Heart right ventricle (tissue), 16 donors: ENCODE measurements around the gene SMARCC1. TPM values are rescaled to one million over a fixed set of nuclear protein-coding genes. Genes with fewer than 3 reads are reported as not detected.
"Not testable (repeated sequence)": the region's sequence is repeated elsewhere in the genome, so short reads cannot be mapped to it uniquely, and the experiment has no call there.

Experiments
- ATAC-seq, 8 donors: fragments of 200-7000 bp; cut with Tn5 transposase; one replicate each; pipeline ENCODE4 v1.9.1; 2020; ENCODE audit warnings: mild to moderate bottlenecking in 8 of 8, moderate library complexity in 8 of 8, moderate number of reproducible peaks in 1 of 8
- DNase-seq, 2 donors: peaks; one replicate each; pipeline ENCODE4 v3.0.0-alpha.2; 2020
- H3K27ac ChIP-seq, 10 donors: fragments of 200-600 bp; sonication (generic) in 2 of 10; one replicate each; pipeline versions ENCODE4 v1.5.0 to v1.8.0; 2020 to 2022; ENCODE audit warnings: mild to moderate bottlenecking in 3 of 10
- H3K27me3 ChIP-seq, 7 donors: fragments of 200-600 bp; one replicate each; pipeline ENCODE4 v1.8.0; 2021 to 2022; ENCODE audit warnings: mild to moderate bottlenecking in 2 of 7
- H3K36me3 ChIP-seq, 9 donors: fragments of 200-600 bp; sonication (generic) in 1 of 9; one replicate each; pipeline versions ENCODE4 v1.5.0 to v1.8.0; 2020 to 2022; ENCODE audit warnings: mild to moderate bottlenecking in 2 of 9
- H3K4me1 ChIP-seq, 9 donors: fragments of 200-600 bp; sonication (generic) in 1 of 9; one replicate each; pipeline versions ENCODE4 v1.5.0 to v1.8.0; 2020 to 2022; ENCODE audit warnings: mild to moderate bottlenecking in 4 of 9
- H3K4me3 ChIP-seq, 10 donors: fragments of 200-600 bp; sonication (generic) in 2 of 10; one replicate each; pipeline versions ENCODE4 v1.5.0 to v1.8.0; 2020 to 2022; ENCODE audit warnings: mild to moderate bottlenecking in 7 of 10, moderate library complexity in 2 of 10
- H3K9me3 ChIP-seq, 11 donors: fragments of 200-600 bp in 10 of 11; sonication (generic) in 2 of 11; one replicate each; pipeline versions ENCODE4 v1.5.0 to v1.8.0; 2013 to 2022; ENCODE audit warnings: mild to moderate bottlenecking in 2 of 11, control low read depth in 1 of 11, moderate library complexity in 1 of 11
- CTCF ChIP-seq, 9 donors: fragments of 200-600 bp; sonication (generic) in 2 of 9; IDR thresholded peaks; one replicate each; pipeline versions ENCODE4 v1.5.0 to v1.8.0; 2021 to 2022; ENCODE audit warnings: antibody characterized with exemption in 9 of 9, mild to moderate bottlenecking in 5 of 9, moderate library complexity in 1 of 9
- WGBS, 2 donors: extraction: QIAGEN DNeasy Blood & Tissue Kit; methylation state at CpG; one replicate each; pipeline ENCODE4 v1.1.7; 2013; ENCODE audit warnings: inconsistent platforms in 1 of 2; 5-methylcytosine and 5-hydroxymethylcytosine counted together
- intact Hi-C, 10 donors: fragments of 100-400 bp; cut with DNase I; formaldehyde crosslinking; loops; one replicate each; pipeline versions ENCODE4 v1.11.1 to v1.14.2; 2022
- polyA plus RNA-seq, 2 donors: library from polyadenylated mRNA; stranded (reverse); fragments of 200-250 nt; gene quantifications; one replicate each; pipeline ENCODE4 v1.2.3, GENCODE V29; 2013
- total RNA-seq, 10 donors: library from RNA; stranded (reverse); fragmentation: NEBNext Ultra II Directional in 3 of 10; extraction: Animal tissue kit (Norgen Biotek cat#: 25700) in 3 of 10; gene quantifications; one replicate each; pipeline versions ENCODE4 v1.2.1 to v1.2.4, GENCODE V29; 2021 to 2023
- donor health status: Arrhythmogenic right ventricular cardiomyopathy.
- donor health status: ischemic (EF 13 %, LVEDD 7.1; RV severe dilation, severe dysfunction).
- donor health status: healthy with polysubstance abuse.
- donor health status: DM: no; HTN: yes; CAD: no.
- donor health status: DM: no; HTN: no; CAD: no.
- donor health status: ischemic (EF 25% LVEDD 6.9; RV normal size, moderate dysfunction).
- donor health status: ischemic (EF 25% LVEDD 5.7; RV mildly dilated, moderate dysfunction).
- donor health status: healthy.
- donor health status: DM: yes; HTN: yes; CAD: no.
- donor health status: Ischemic cardiomyopathy.
- donor health status: ischemic (EF 35%, LVEDD 5.7; RV mildly dilated, moderate dysfunction).
- donor health status: nonischemic (EF 11% LVEDD 7.7; RV severe dilation, severe dysfunction).
- donor health status: DM: yes; HTN: yes; CAD: no.
- donor health status: PGD.
- donor health status: ischemic (EF 29% LVEDD 5.4; RV normal size, mild dysfunction).
- donor health status: nonischemic (EF 23%, LVEDD 6.1; RV moderate dilation, normal function).

Gene SMARCC1
- total and polyA plus RNA-seq, 12 donors, result 6.4 to 34.9 (median 24.3) TPM

GRCh38 chr3:47741925-47742324 is 39.8 kb downstream of the SMARCC1 start:
- ATAC-seq (no peak), DNase-seq (no peak)
- Histone ChIP-seq H3K27me3 (no peaks in the 10 kb centered on the region), H3K9me3 (no peaks in the 10 kb centered on the region), H3K36me3 (peaks cover 0 to 47% (median 6%) of the 10 kb centered on the region in 9 donors), H3K4me3 (no peak overlapping the region), H3K27ac (peak overlapping the region in 5 of 10 donors; percentile 5 to 75 (median 12)), H3K4me1 (peaks cover 6 to 27% (median 17%) of the 10 kb centered on the region in 9 donors)
- intact Hi-C loops, result no loop called here
- no peak for TF ChIP-seq CTCF (IDR thresholded peaks at IDR 0.05)
- WGBS, 2 donors, result 68 to 79% methylated on average over 2 of the region's 2 CpGs

GRCh38 chr3:47732143-47732542 is 49.5 kb downstream of the SMARCC1 start:
- ATAC-seq (no peak), DNase-seq (no peak)
- Histone ChIP-seq H3K4me3 (no peak overlapping the region), H3K9me3 (no peaks in the 10 kb centered on the region), H3K4me1 (no peaks in the 10 kb centered on the region), H3K27me3 (no peaks in the 10 kb centered on the region), H3K36me3 (peaks cover 0 to 99% (median 29%) of the 10 kb centered on the region in 9 donors), H3K27ac (no peak overlapping the region)
- no peak for TF ChIP-seq CTCF (IDR thresholded peaks at IDR 0.05)
- intact Hi-C loops, result no loop called here
- WGBS, 2 donors, result 83 to 89% methylated on average over 2 of the region's 2 CpGs

GRCh38 chr3:47731061-47731460 is 50.6 kb downstream of the SMARCC1 start:
- Histone ChIP-seq H3K4me3 (no peak overlapping the region), H3K9me3 (no peaks in the 10 kb centered on the region), H3K27ac (no peak overlapping the region), H3K27me3 (no peaks in the 10 kb centered on the region), H3K36me3 (peaks cover 0 to 100% (median 35%) of the 10 kb centered on the region in 9 donors), H3K4me1 (no peaks in the 10 kb centered on the region)
- no peak for TF ChIP-seq CTCF (IDR thresholded peaks at IDR 0.05)
- DNase-seq, result no peak
- intact Hi-C loops, result no loop called here
- ATAC-seq, result no peak
- 87 to 90% methylated on average over 8 of the region's 8 CpGs for WGBS, 2 donors

GRCh38 chr3:47722859-47723258 is 58.8 kb downstream of the SMARCC1 start:
- TF ChIP-seq CTCF (IDR thresholded peaks at IDR 0.05), result no peak
- intact Hi-C loops, result no loop called here
- no peaks in the 10 kb centered on the region for H3K27me3 ChIP-seq
- no peaks in the 10 kb centered on the region for H3K9me3 ChIP-seq
- WGBS, 2 donors, result 95 to 97% methylated on average over 2 of the region's 2 CpGs
- ATAC-seq (no peak), DNase-seq (no peak)
- peaks cover 0 to 77% (median 22%) of the 10 kb centered on the region in 9 donors for H3K36me3 ChIP-seq
- no peak overlapping the region for H3K27ac ChIP-seq
- no peak overlapping the region for H3K4me3 ChIP-seq
- no peaks in the 10 kb centered on the region for H3K4me1 ChIP-seq

- 95 to 98% methylated on average over 4 of the region's 4 CpGs for WGBS, 2 donors
- peaks cover 0 to 31% (median 15%) of the 10 kb centered on the region in 9 donors for H3K4me1 ChIP-seq
- DNase-seq, H3K9me3 ChIP-seq, H3K4me3 ChIP-seq, ATAC-seq, intact Hi-C loops, H3K27me3 ChIP-seq: not testable (repeated sequence)
- peak overlapping the region in 1 of 10 donors; percentile 2 for H3K27ac ChIP-seq
- peaks cover 0 to 72% (median 17%) of the 10 kb centered on the region in 9 donors for H3K36me3 ChIP-seq
These were observed 64.2 kb downstream of the SMARCC1 start for GRCh38 chr3:47717448-47717847.
